ENCODE results near the gene FARSB.

The FARSB gene

GRCh38 chr2:222627764-222628163 lies 28.1 kb downstream of the FARSB start:
- peaks cover 89% of the 10 kb centered on the region for H3K36me3 ChIP-seq (ENCODE audit: control insufficient read depth, low read length)
- no peak overlapping the region for H3K4me2 ChIP-seq (ENCODE audit: low read length)
- no peaks in the 10 kb centered on the region for H3K9me3 ChIP-seq (ENCODE audit: control insufficient read depth, insufficient read depth, low read length)
- H3K27me3 ChIP-seq (ENCODE audit: control insufficient read depth, low read length) = no peaks in the 10 kb centered on the region
- no peaks in the 10 kb centered on the region for H3K79me2 ChIP-seq (ENCODE audit: control insufficient read depth, low read length)
- TF ChIP-seq CTCF (IDR thresholded peaks at IDR 0.05; ENCODE audit: low read depth, low read length, poor library complexity, severe bottlenecking) (no peak), EZH2phosphoT487 (IDR thresholded peaks at IDR 0.05; ENCODE audit: borderline replicate concordance, low read length) (no peak)
- H3F3A ChIP-seq (ENCODE audit: control insufficient read depth, insufficient read depth) = no peaks in the 10 kb centered on the region; the same call in 1 of the 2 replicates
- H4K20me1 ChIP-seq (ENCODE audit: control insufficient read depth, insufficient read depth, low read depth, low read length) = no peaks in the 10 kb centered on the region
- H3K9me2 ChIP-seq (replicated peaks; ENCODE audit: control insufficient read depth, low read length) = no peaks in the 10 kb centered on the region
- H3K4me1 ChIP-seq (ENCODE audit: control insufficient read depth, low read length) = no peaks in the 10 kb centered on the region
- H3K27ac ChIP-seq (ENCODE audit: low read depth, low read length) = no peak overlapping the region
- no peak overlapping the region for H3K4me3 ChIP-seq (ENCODE audit: low read length)

- Histone ChIP-seq H3K9me2 (replicated peaks; ENCODE audit: control insufficient read depth, low read length) (no peaks in the 10 kb centered on the region), H3K36me3 (ENCODE audit: control insufficient read depth, low read length) (peaks cover 84% of the 10 kb centered on the region)
- TF ChIP-seq EZH2phosphoT487 (IDR thresholded peaks at IDR 0.05; ENCODE audit: borderline replicate concordance, low read length) (no peak), CTCF (IDR thresholded peaks at IDR 0.05; ENCODE audit: low read depth, low read length, poor library complexity, severe bottlenecking) (no peak)
Measured at GRCh38 chr2:222623756-222624309, 32.1 kb downstream of the FARSB start.

GRCh38 chr2:222622910-222623309 lies 33.0 kb downstream of the FARSB start:
- Histone ChIP-seq H3K36me3 (ENCODE audit: control insufficient read depth, low read length) (peaks cover 81% of the 10 kb centered on the region), H3K9me3 (ENCODE audit: control insufficient read depth, insufficient read depth, low read length) (no peaks in the 10 kb centered on the region), H3K27me3 (ENCODE audit: control insufficient read depth, low read length) (no peaks in the 10 kb centered on the region), H4K20me1 (ENCODE audit: control insufficient read depth, insufficient read depth, low read depth, low read length) (no peaks in the 10 kb centered on the region), H3K4me1 (ENCODE audit: control insufficient read depth, low read length) (no peaks in the 10 kb centered on the region), H3K9me2 (replicated peaks; ENCODE audit: control insufficient read depth, low read length) (no peaks in the 10 kb centered on the region), H3K79me2 (ENCODE audit: control insufficient read depth, low read length) (no peaks in the 10 kb centered on the region), H3K27ac (ENCODE audit: low read depth, low read length) (no peak overlapping the region), H3K4me3 (ENCODE audit: low read length) (no peak overlapping the region), H3F3A (ENCODE audit: control insufficient read depth, insufficient read depth) (no peaks in the 10 kb centered on the region; the same call in 1 of the 2 replicates), H3K4me2 (ENCODE audit: low read length) (no peak overlapping the region)
- TF ChIP-seq EZH2phosphoT487 (IDR thresholded peaks at IDR 0.05; ENCODE audit: borderline replicate concordance, low read length) = no peak
- no peak for TF ChIP-seq CTCF (IDR thresholded peaks at IDR 0.05; ENCODE audit: low read depth, low read length, poor library complexity, severe bottlenecking)

More at GRCh38 chr2:222623756-222624309, 32.1 kb downstream of the FARSB start:
- Histone ChIP-seq H3K27ac (ENCODE audit: low read depth, low read length) (no peak overlapping the region), H3F3A (ENCODE audit: control insufficient read depth, insufficient read depth) (no peaks in the 10 kb centered on the region; the same call in 1 of the 2 replicates), H3K4me1 (ENCODE audit: control insufficient read depth, low read length) (no peaks in the 10 kb centered on the region), H3K27me3 (ENCODE audit: control insufficient read depth, low read length) (no peaks in the 10 kb centered on the region), H4K20me1 (ENCODE audit: control insufficient read depth, insufficient read depth, low read depth, low read length) (no peaks in the 10 kb centered on the region), H3K9me3 (ENCODE audit: control insufficient read depth, insufficient read depth, low read length) (no peaks in the 10 kb centered on the region), H3K79me2 (ENCODE audit: control insufficient read depth, low read length) (no peaks in the 10 kb centered on the region), H3K4me2 (ENCODE audit: low read length) (no peak overlapping the region), H3K4me3 (ENCODE audit: low read length) (no peak overlapping the region)

Measured in DOHH2 (cell line).